ENCODE data around the gene PLD4. TPM values are rescaled to one million over a fixed set of nuclear protein-coding genes. Genes with fewer than 3 reads are reported as not detected.

The PLD4 gene
- total RNA-seq, 4 donors from 2014 or later: 2.4 TPM; not detected in 3

DNA sequence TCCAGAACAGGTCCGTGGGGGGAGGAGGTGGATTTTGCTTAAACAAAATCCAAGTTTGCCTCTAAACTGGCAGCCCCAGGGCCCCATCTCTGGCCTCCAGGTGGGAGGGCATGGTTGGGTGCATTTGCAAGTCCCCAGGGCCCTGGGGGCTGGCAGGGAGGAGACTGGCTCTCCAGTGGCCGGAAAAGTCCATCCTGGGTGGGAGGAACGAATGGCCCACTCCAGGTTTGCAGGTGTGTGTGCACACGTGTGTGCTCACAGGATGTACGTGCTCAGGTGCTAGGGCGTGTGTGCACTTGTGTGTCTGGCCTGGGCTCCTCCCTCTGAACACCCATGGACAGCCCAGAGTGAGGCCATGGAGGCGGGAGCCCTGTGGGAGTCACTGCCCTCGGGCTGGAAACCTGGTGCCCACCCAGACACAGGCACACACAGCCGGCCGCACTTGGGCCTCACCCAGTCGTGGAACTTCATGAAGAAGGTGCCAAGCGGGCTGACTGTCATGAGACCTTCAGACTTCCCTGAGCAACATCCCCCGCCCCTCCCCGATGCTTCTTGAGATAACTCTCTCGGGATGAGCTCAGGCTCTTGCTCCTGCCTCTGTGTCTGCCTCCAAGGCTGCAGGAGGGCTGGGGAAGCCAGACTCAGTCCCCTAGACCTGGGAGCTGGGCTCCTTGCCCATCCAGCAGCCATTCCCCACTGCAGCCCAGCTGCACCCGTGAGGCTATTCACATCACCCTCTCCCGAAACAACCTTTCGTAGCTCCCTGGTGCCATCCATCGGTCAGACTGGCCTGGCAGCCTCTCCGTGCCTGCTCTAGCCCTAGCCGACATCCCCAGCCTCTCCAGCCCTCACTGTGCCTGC, 44.1 kb downstream of the PLD4 start:
- peaks cover 0 to 71% (median 28%) of the 10 kb centered on the region in 4 donors for H3K4me1 ChIP-seq
- 53 to 62% methylated on average over 12 to 19 of the region's 21 CpGs for WGBS, 2 donors
- H3K4me3 ChIP-seq: peak overlapping the region in 3 of 4 donors; percentile 15 to 50 (median 19)
- DNase-seq (ENCODE audit: low spot score in 2 of 2): no peak
- TF ChIP-seq POLR2A (IDR thresholded peaks at IDR 0.05) (no peak), CTCF (IDR thresholded peaks at IDR 0.05) (peak in 1 of 5 experiments; percentile 19)
- H3K9me3 ChIP-seq: no peaks in the 10 kb centered on the region
- no peaks in the 10 kb centered on the region for H3K36me3 ChIP-seq
- H3K27ac ChIP-seq: peak overlapping the region; percentile 28 to 92 (median 70)
- peaks cover 0 to 26% of the 10 kb centered on the region in 2 donors for H3K27me3 ChIP-seq

DNA sequence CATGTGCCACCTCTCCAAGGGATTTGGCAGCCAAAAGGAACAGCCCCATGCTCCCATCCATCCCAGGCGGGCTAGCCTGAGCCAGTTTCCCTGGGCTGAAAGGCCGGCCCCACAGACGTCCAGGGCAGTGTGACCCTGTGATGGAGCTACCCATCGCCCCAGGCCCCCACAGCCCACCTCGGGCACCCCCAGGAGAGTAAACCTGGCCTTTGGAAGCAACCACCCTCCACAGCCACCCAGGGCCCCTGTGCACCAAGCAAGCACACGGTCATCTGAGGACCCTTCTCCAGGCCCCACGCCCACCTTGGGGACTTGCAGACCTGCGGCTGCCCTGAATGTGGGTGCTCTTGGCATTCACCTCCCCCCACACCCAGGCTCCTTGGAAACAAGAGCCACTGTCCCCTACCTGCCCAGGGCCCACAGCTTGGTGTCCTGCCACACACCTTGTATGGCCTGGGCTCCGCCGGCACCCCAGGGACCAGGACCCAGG, 45.1 kb downstream of the PLD4 start:
- WGBS, 2 donors: 74 to 83% methylated on average over 10 of the region's 10 CpGs
- Histone ChIP-seq H3K36me3 (no peaks in the 10 kb centered on the region), H3K4me3 (peak overlapping the region in 3 of 4 donors; percentile 19 to 50 (median 29)), H3K27me3 (peaks cover 0 to 26% of the 10 kb centered on the region in 2 donors), H3K9me3 (no peaks in the 10 kb centered on the region), H3K27ac (peak overlapping the region; percentile 28 to 94 (median 82)), H3K4me1 (peaks cover 0 to 81% (median 33%) of the 10 kb centered on the region in 4 donors)
- no peak for DNase-seq (ENCODE audit: low spot score in 2 of 2)
- no peak for TF ChIP-seq EP300 (IDR thresholded peaks at IDR 0.05)
- no peak for TF ChIP-seq POLR2A (IDR thresholded peaks at IDR 0.05)
- no peak for TF ChIP-seq CTCF (IDR thresholded peaks at IDR 0.05)

DNA sequence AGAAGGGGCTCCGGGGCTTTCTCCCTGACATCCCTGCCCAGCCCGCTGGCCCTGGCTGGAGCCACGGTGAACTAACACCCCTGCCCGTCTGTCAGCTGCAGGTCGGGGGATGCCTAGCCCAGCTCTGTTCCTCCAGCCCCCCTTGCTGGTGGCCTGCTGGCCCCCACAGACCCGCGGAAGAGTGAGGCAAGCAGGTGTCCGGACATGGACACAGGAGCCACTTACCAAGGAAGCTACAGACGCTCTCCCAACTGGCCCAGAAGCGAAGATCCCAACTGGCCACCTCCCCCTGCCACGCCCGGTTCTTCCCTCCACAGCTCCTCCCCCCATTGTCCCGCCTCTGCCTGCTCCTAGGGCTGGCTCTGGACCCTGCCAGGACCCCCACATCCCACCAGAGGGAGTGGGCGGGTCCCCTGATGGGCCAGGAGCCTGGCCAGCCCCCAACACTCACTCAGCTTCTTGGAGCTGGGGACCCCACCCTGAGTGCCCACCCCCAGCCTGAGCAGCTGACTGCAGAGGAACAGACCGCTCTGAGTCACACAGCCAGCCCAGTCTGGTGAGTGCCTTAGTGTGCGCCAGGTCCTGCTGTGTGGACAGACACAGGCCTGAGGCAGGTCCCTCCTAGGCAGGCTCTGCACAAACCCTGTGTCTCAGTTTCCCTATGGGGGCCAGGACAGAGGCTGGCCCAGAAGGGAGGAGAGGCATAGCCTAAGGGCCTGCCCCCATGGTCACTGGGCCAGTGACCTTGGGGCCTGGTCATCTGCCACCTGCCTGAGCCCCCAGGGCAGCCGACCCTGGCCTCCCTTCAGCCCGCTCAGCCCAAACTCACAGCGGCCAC, 45.8 kb downstream of the PLD4 start:
- DNase-seq (ENCODE audit: low spot score in 2 of 2): peak; percentile 64 to 72
- Histone ChIP-seq H3K27ac (peak overlapping the region; percentile 28 to 94 (median 82)), H3K36me3 (no peaks in the 10 kb centered on the region), H3K4me3 (peak overlapping the region in 3 of 4 donors; percentile 19 to 50 (median 29)), H3K9me3 (no peaks in the 10 kb centered on the region), H3K27me3 (peaks cover 0 to 27% of the 10 kb centered on the region in 2 donors), H3K4me1 (peaks cover 0 to 88% (median 33%) of the 10 kb centered on the region in 4 donors)
- 64 to 72% methylated on average over 17 to 18 of the region's 19 CpGs for WGBS, 2 donors
- TF ChIP-seq CTCF (IDR thresholded peaks at IDR 0.05) (no peak), POLR2A (IDR thresholded peaks at IDR 0.05) (peak in 1 of 2 donors; percentile 40), EP300 (IDR thresholded peaks at IDR 0.05) (peak in 1 of 2 donors; percentile 62)

- DNase-seq (ENCODE audit: low spot score in 2 of 2): no peak
- H3K27ac ChIP-seq: peak overlapping the region; percentile 71 to 94 (median 82)
- H3K4me1 ChIP-seq: peaks cover 0 to 95% (median 38%) of the 10 kb centered on the region in 4 donors
- WGBS, 2 donors: 76 to 86% methylated on average over 8 to 12 of the region's 12 CpGs
- H3K36me3 ChIP-seq: no peaks in the 10 kb centered on the region
- no peak overlapping the region for H3K4me3 ChIP-seq
- TF ChIP-seq CTCF (IDR thresholded peaks at IDR 0.05): no peak
- TF ChIP-seq EP300 (IDR thresholded peaks at IDR 0.05): no peak
- TF ChIP-seq POLR2A (IDR thresholded peaks at IDR 0.05): no peak
- no peaks in the 10 kb centered on the region for H3K9me3 ChIP-seq
- peaks cover 0 to 29% of the 10 kb centered on the region in 2 donors for H3K27me3 ChIP-seq
These were observed 47.0 kb downstream of the PLD4 start for GRCh38 chr14:104971447-104972240.
